ENCODE measurements around the gene LMNTD1.

DNA sequence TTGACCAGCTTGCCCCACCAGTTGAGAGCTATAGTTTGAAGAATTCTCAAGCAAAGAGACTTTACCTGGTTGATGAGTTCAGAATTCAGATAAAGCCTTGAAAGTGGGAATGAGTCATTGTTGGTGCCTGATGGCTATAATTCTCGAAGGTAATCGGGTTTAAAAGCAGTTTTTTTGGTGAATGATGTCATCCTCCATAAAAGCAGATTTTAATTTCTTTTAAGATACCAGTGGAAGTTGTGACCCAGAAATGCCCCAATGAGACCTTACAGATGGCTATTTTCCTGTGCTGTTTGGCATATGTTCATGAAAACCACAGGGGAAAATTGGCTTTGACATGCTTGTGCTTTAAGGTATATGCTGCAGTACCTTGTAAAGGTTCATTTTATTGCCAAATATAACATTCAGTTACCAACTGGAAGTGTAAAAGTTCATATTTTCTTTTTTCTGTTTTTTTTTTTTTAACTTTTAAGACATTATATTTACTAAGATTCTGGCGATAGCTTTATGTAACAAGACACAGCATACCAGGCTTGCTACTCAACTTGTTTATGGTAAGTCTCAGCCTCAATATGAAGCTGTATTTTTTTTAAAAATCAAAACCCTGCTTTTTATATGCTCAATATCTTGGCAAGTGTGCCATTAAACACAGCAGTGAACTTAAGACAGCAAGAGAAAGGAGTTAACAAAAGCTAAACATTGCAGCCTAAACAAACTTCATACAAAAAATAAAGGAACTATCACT is 119.3 kb downstream of the LMNTD1 start:
- TF ChIP-seq JUNB (IDR thresholded peaks at IDR 0.05), result no peak
- TF ChIP-seq POLR2A (IDR thresholded peaks at IDR 0.05; ENCODE audit: low read depth, low read length), result no peak
- TF ChIP-seq, protein P1, sequence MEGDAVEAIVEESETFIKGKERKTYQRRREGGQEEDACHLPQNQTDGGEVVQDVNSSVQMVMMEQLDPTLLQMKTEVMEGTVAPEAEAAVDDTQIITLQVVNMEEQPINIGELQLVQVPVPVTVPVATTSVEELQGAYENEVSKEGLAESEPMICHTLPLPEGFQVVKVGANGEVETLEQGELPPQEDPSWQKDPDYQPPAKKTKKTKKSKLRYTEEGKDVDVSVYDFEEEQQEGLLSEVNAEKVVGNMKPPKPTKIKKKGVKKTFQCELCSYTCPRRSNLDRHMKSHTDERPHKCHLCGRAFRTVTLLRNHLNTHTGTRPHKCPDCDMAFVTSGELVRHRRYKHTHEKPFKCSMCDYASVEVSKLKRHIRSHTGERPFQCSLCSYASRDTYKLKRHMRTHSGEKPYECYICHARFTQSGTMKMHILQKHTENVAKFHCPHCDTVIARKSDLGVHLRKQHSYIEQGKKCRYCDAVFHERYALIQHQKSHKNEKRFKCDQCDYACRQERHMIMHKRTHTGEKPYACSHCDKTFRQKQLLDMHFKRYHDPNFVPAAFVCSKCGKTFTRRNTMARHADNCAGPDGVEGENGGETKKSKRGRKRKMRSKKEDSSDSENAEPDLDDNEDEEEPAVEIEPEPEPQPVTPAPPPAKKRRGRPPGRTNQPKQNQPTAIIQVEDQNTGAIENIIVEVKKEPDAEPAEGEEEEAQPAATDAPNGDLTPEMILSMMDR (IDR thresholded peaks at IDR 0.05 in 2 of 3, conservative IDR thresholded peaks at IDR 0.05 in 1 of 3; ENCODE audit: control insufficient read depth in 2 of 3, extremely low read depth in 1 of 3, insufficient read depth in 1 of 3, low read depth in 3 of 3, low read length in 3 of 3), result no peak
- TF ChIP-seq, protein P2, sequence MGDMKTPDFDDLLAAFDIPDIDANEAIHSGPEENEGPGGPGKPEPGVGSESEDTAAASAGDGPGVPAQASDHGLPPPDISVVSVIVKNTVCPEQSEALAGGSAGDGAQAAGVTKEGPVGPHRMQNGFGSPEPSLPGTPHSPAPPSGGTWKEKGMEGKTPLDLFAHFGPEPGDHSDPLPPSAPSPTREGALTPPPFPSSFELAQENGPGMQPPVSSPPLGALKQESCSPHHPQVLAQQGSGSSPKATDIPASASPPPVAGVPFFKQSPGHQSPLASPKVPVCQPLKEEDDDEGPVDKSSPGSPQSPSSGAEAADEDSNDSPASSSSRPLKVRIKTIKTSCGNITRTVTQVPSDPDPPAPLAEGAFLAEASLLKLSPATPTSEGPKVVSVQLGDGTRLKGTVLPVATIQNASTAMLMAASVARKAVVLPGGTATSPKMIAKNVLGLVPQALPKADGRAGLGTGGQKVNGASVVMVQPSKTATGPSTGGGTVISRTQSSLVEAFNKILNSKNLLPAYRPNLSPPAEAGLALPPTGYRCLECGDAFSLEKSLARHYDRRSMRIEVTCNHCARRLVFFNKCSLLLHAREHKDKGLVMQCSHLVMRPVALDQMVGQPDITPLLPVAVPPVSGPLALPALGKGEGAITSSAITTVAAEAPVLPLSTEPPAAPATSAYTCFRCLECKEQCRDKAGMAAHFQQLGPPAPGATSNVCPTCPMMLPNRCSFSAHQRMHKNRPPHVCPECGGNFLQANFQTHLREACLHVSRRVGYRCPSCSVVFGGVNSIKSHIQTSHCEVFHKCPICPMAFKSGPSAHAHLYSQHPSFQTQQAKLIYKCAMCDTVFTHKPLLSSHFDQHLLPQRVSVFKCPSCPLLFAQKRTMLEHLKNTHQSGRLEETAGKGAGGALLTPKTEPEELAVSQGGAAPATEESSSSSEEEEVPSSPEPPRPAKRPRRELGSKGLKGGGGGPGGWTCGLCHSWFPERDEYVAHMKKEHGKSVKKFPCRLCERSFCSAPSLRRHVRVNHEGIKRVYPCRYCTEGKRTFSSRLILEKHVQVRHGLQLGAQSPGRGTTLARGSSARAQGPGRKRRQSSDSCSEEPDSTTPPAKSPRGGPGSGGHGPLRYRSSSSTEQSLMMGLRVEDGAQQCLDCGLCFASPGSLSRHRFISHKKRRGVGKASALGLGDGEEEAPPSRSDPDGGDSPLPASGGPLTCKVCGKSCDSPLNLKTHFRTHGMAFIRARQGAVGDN (IDR thresholded peaks at IDR 0.05), result no peak
- no peak for TF ChIP-seq TAF1 (IDR thresholded peaks at IDR 0.05; ENCODE audit: borderline replicate concordance, low read depth, low read length)
- TF ChIP-seq, protein P3, sequence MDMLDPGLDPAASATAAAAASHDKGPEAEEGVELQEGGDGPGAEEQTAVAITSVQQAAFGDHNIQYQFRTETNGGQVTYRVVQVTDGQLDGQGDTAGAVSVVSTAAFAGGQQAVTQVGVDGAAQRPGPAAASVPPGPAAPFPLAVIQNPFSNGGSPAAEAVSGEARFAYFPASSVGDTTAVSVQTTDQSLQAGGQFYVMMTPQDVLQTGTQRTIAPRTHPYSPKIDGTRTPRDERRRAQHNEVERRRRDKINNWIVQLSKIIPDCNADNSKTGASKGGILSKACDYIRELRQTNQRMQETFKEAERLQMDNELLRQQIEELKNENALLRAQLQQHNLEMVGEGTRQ (IDR thresholded peaks at IDR 0.05; ENCODE audit: borderline replicate concordance, low read depth, low read length), result no peak

Measured in GM12878 (cell line).